MM.1S (cell line): ENCODE measurements around the gene RYR2.

Experiments
- DNase-seq: peaks from one replicate; pipeline ENCODE4 v3.0.0-alpha.2; 2015
- H2AFZ ChIP-seq: fragments of 300-600 bp; sonication (generic); 2 replicates; pipeline ENCODE4 v1.6.0; 2016; ENCODE audit warnings: antibody characterized with exemption, low read length
- H3F3A ChIP-seq: fragments of 300-600 bp; sonication (generic); 2 replicates; pipeline ENCODE4 v1.6.1; 2016; ENCODE audit warnings: mild to moderate bottlenecking, antibody characterized with exemption, low read length, moderate library complexity, mixed read lengths; ENCODE audit not compliant: insufficient read depth
- H3K27ac ChIP-seq: fragments of 300-600 bp; sonication (generic); 2 replicates; pipeline ENCODE4 v1.5.1; 2016; ENCODE audit warnings: mild to moderate bottlenecking, low read length
- H3K27me3 ChIP-seq: fragments of 300-600 bp; sonication (generic); replicated peaks from 2 replicates; pipeline ENCODE4 v1.6.0; 2016; ENCODE audit warnings: low read length; ENCODE audit not compliant: insufficient read depth
- H3K36me3 ChIP-seq: fragments of 300-600 bp; sonication (generic); replicated peaks from 2 replicates; pipeline ENCODE4 v1.6.1; 2016; ENCODE audit warnings: mild to moderate bottlenecking, low read length, mixed read lengths; ENCODE audit not compliant: insufficient read depth
- H3K4me1 ChIP-seq: fragments of 300-600 bp; sonication (generic); 2 replicates; pipeline ENCODE4 v1.6.1; 2016; ENCODE audit warnings: low read length, mixed read lengths
- H3K4me2 ChIP-seq: fragments of 300-600 bp; sonication (generic); 2 replicates; pipeline ENCODE4 v1.6.0; 2016; ENCODE audit warnings: low read depth, low read length
- H3K4me3 ChIP-seq: fragments of 300-600 bp; sonication (generic); 2 replicates; pipeline ENCODE4 v1.5.1; 2016; ENCODE audit warnings: low read length, mixed read lengths
- H3K79me2 ChIP-seq: fragments of 300-600 bp; sonication (generic); 2 replicates; pipeline ENCODE4 v1.6.1; 2016; ENCODE audit warnings: mixed run types, low read length, mixed read lengths
- H3K9ac ChIP-seq: fragments of 300-600 bp; sonication (generic); 2 replicates; pipeline ENCODE4 v1.6.1; 2016; ENCODE audit warnings: low read length, mixed read lengths
- H3K9me2 ChIP-seq: fragments of 300-600 bp; sonication (generic); replicated peaks from 2 replicates; pipeline ENCODE4 v1.6.1; 2016; ENCODE audit warnings: mild to moderate bottlenecking, low read length, mixed read lengths; ENCODE audit not compliant: insufficient read depth
- H3K9me3 ChIP-seq: fragments of 300-600 bp; sonication (generic); replicated peaks from 2 replicates; pipeline ENCODE4 v1.6.1; 2016; ENCODE audit warnings: mild to moderate bottlenecking, low read length, mixed read lengths; ENCODE audit not compliant: insufficient read depth
- H4K20me1 ChIP-seq: fragments of 300-600 bp; sonication (generic); 2 replicates; pipeline ENCODE4 v1.6.1; 2016; ENCODE audit warnings: mild to moderate bottlenecking, low read length, moderate library complexity, mixed read lengths; ENCODE audit not compliant: insufficient read depth
- CTCF ChIP-seq: fragments of 300-600 bp; sonication (generic); IDR thresholded peaks from 2 replicates; pipeline ENCODE4 v1.5.1; 2016; ENCODE audit warnings: antibody characterized with exemption, low read length, mixed read lengths
- EZH2 ChIP-seq: fragments of 300-600 bp; sonication (generic); optimal IDR thresholded peaks from 2 replicates; pipeline ENCODE3; 2017; ENCODE audit warnings: low read depth, mild to moderate bottlenecking, antibody characterized with exemption, low read length, mixed read lengths
- EZH2phosphoT487 ChIP-seq: fragments of 300-600 bp; sonication (generic); IDR thresholded peaks from 2 replicates; pipeline ENCODE4 v1.6.1; 2018; ENCODE audit warnings: antibody characterized with exemption, low read length

The RYR2 gene

GRCh38 chr1:236997361-236997760 lies 44.6 kb upstream of the RYR2 start:
- H3F3A ChIP-seq, result no peaks in the 10 kb centered on the region
- no peaks in the 10 kb centered on the region for H3K4me1 ChIP-seq
- no peaks in the 10 kb centered on the region for H3K27me3 ChIP-seq
- H3K9me2 ChIP-seq, result no peaks in the 10 kb centered on the region
- H3K79me2 ChIP-seq, result no peaks in the 10 kb centered on the region
- H3K27ac ChIP-seq, result no peak overlapping the region
- no peaks in the 10 kb centered on the region for H3K36me3 ChIP-seq
- no peaks in the 10 kb centered on the region for H3K9me3 ChIP-seq
- DNase-seq, result no peak
- H3K4me2 ChIP-seq, result no peak overlapping the region
- no peak overlapping the region for H3K4me3 ChIP-seq
- H2AFZ ChIP-seq, result no peak overlapping the region
- no peak overlapping the region for H3K9ac ChIP-seq
- TF ChIP-seq CTCF, result no peak
- no peak for TF ChIP-seq EZH2phosphoT487
- no peak for TF ChIP-seq EZH2
- H4K20me1 ChIP-seq, result no peaks in the 10 kb centered on the region

- no peak overlapping the region for H3K9ac ChIP-seq
- no peak overlapping the region for H3K4me2 ChIP-seq
- no peak for TF ChIP-seq EZH2
- TF ChIP-seq CTCF, result no peak
- no peak for TF ChIP-seq EZH2phosphoT487
- no peaks in the 10 kb centered on the region for H4K20me1 ChIP-seq
- H3F3A ChIP-seq, result no peaks in the 10 kb centered on the region
- H3K79me2 ChIP-seq, result no peaks in the 10 kb centered on the region
- H3K9me3 ChIP-seq, result no peaks in the 10 kb centered on the region
- H3K4me1 ChIP-seq, result no peaks in the 10 kb centered on the region
- no peak overlapping the region for H2AFZ ChIP-seq
- no peak overlapping the region for H3K27ac ChIP-seq
- DNase-seq, result no peak
- no peaks in the 10 kb centered on the region for H3K9me2 ChIP-seq
- H3K27me3 ChIP-seq, result no peaks in the 10 kb centered on the region
- no peak overlapping the region for H3K4me3 ChIP-seq
- H3K36me3 ChIP-seq, result no peaks in the 10 kb centered on the region
Measured at GRCh38 chr1:236997882-236998281, 44.1 kb upstream of the RYR2 start.

GRCh38 chr1:236998546-236998945 lies 43.4 kb upstream of the RYR2 start:
- Histone ChIP-seq H3F3A (no peaks in the 10 kb centered on the region), H3K27me3 (no peaks in the 10 kb centered on the region), H3K9ac (no peak overlapping the region), H3K4me2 (no peak overlapping the region), H2AFZ (no peak overlapping the region), H3K36me3 (no peaks in the 10 kb centered on the region), H3K79me2 (no peaks in the 10 kb centered on the region), H3K9me3 (no peaks in the 10 kb centered on the region), H3K9me2 (no peaks in the 10 kb centered on the region), H4K20me1 (no peaks in the 10 kb centered on the region), H3K4me1 (no peaks in the 10 kb centered on the region), H3K27ac (no peak overlapping the region), H3K4me3 (no peak overlapping the region)
- no peak for DNase-seq
- TF ChIP-seq EZH2, result no peak
- no peak for TF ChIP-seq EZH2phosphoT487
- TF ChIP-seq CTCF, result no peak
